SK-N-SH (cell line): ENCODE results near the gene CAPN11. TPM values are rescaled to one million over a fixed set of nuclear protein-coding genes. Genes with fewer than 3 reads are reported as not detected.

Experiments
- CTCF ChIA-PET: fragments of 300-600, 350-600 bp; formaldehyde crosslinking; extraction: SDS; loops from one replicate; lab custom pipeline; 2021; lab: Yijun Ruan, JAX
- POLR2A ChIA-PET: fragments of 350-600 bp; sonication (Branson Sonifier 250); formaldehyde crosslinking; extraction: SDS; loops from one replicate; lab custom pipeline; 2020; ENCODE audit warnings: antibody characterized with exemption, inconsistent platforms; lab: Yijun Ruan, JAX
- DNase-seq: peaks from one replicate; pipeline ENCODE4 v3.0.0; 2012
- H2AFZ ChIP-seq: fragments of 200-600 bp; sonication (generic); 2 replicates; pipeline ENCODE4 v1.8.1; 2016; ENCODE audit warnings: antibody characterized with exemption, mild to moderate bottlenecking, low read depth
- H3F3A ChIP-seq: fragments of 200-600 bp; sonication (generic); replicated peaks from 2 replicates; pipeline ENCODE3; 2016; ENCODE audit warnings: antibody characterized with exemption, mild to moderate bottlenecking; ENCODE audit not compliant: insufficient read depth
- H3K27ac ChIP-seq, 2 experiments: fragments of 200-500 bp in 1 of 2; fragments of 200-600 bp in 1 of 2; sonication (Bioruptor generic) in 1 of 2; sonication (generic), shearing (Covaris generic) in 1 of 2; 2 replicates each; pipeline versions ENCODE4 v1.5.1 to v1.6.1; 2014 to 2016; ENCODE audit warnings: low read depth in 2 of 2, inconsistent platforms in 1 of 2, low read length in 1 of 2, mild to moderate bottlenecking in 1 of 2, mixed read lengths in 1 of 2
- H3K27me3 ChIP-seq: fragments of 200-600 bp; sonication (generic), shearing (Covaris generic); 2 replicates; pipeline ENCODE4 v1.6.1; 2016; ENCODE audit warnings: mixed run types; ENCODE audit not compliant: insufficient read depth
- H3K36me3 ChIP-seq, 2 experiments: fragments of 200-500 bp in 1 of 2; fragments of 200-600 bp in 1 of 2; sonication (Bioruptor generic) in 1 of 2; sonication (generic) in 1 of 2; replicated peaks in 1 of 2; 2 replicates each; pipeline versions ENCODE3 to v1.5.1; 2014 to 2016; ENCODE audit warnings: low read length in 1 of 2, mild to moderate bottlenecking in 1 of 2; ENCODE audit not compliant: insufficient read depth in 2 of 2, control insufficient read depth in 1 of 2
- H3K4me1 ChIP-seq, 2 experiments: fragments of 200-500 bp in 1 of 2; fragments of 200-600 bp in 1 of 2; sonication (Bioruptor generic) in 1 of 2; sonication (generic), shearing (Covaris generic) in 1 of 2; 2 replicates each; pipeline versions ENCODE4 v1.5.1 to v1.6.1; 2014 to 2016; ENCODE audit warnings: low read depth in 1 of 2, low read length in 1 of 2, mixed run types in 1 of 2; ENCODE audit not compliant: insufficient read depth in 2 of 2, control insufficient read depth in 1 of 2
- H3K4me2 ChIP-seq: fragments of 200-600 bp; sonication (generic), shearing (Covaris generic); 2 replicates; pipeline ENCODE4 v1.6.1; 2017; ENCODE audit warnings: mixed run types
- H3K4me3 ChIP-seq, 2 experiments: fragments of 200-500 bp in 1 of 2; fragments of 200-600 bp in 1 of 2; sonication (Bioruptor generic) in 1 of 2; sonication (generic), shearing (Covaris generic) in 1 of 2; 2 replicates each; pipeline versions ENCODE4 v1.5.1 to v1.8.1; 2014 to 2016; ENCODE audit warnings: low read depth in 2 of 2, inconsistent platforms in 1 of 2, low read length in 1 of 2, mild to moderate bottlenecking in 1 of 2, mixed read lengths in 1 of 2, moderate library complexity in 1 of 2
- H3K79me2 ChIP-seq: fragments of 200-600 bp; sonication (generic); 2 replicates; pipeline ENCODE4 v1.8.1; 2017; ENCODE audit warnings: mild to moderate bottlenecking; ENCODE audit not compliant: insufficient read depth
- H3K9ac ChIP-seq: fragments of 200-600 bp; sonication (generic); 2 replicates; pipeline ENCODE4 v1.6.1; 2017; ENCODE audit warnings: mixed run types
- H3K9me2 ChIP-seq: fragments of 200-600 bp; sonication (generic); 2 replicates; pipeline ENCODE4 v1.6.1; 2017; ENCODE audit warnings: mixed run types
- H3K9me3 ChIP-seq: fragments of 200-600 bp; sonication (generic); 2 replicates; pipeline ENCODE4 v1.6.1; 2017; ENCODE audit warnings: mixed run types, mild to moderate bottlenecking, moderate library complexity
- H4K20me1 ChIP-seq: fragments of 200-600 bp; sonication (generic); 2 replicates; pipeline ENCODE4 v1.6.1; 2017; ENCODE audit warnings: mild to moderate bottlenecking, mixed run types; ENCODE audit not compliant: insufficient read depth
- ELF1 ChIP-seq: IDR thresholded peaks from 2 replicates; pipeline ENCODE4 v1.4.0; 2012
- EP300 ChIP-seq, 2 experiments: IDR thresholded peaks; 2 replicates each; pipeline versions ENCODE4 v1.4.0 to v1.6.1; 2012; ENCODE audit warnings: borderline replicate concordance in 1 of 2, low read depth in 1 of 2, low read length in 1 of 2
- EZH2phosphoT487 ChIP-seq: fragments of 200-600 bp; sonication (generic); IDR thresholded peaks from 2 replicates; pipeline ENCODE4 v1.6.1; 2017; ENCODE audit warnings: low read depth, mixed run types, mild to moderate bottlenecking, antibody characterized with exemption, moderate library complexity, borderline replicate concordance
- FOXJ3 ChIP-seq: sonication (generic); formaldehyde crosslinking; IDR thresholded peaks from 2 replicates; pipeline ENCODE4 v1.5.1; 2020; ENCODE audit warnings: mild to moderate bottlenecking, missing genetic modification reagents
- FOXM1 ChIP-seq: IDR thresholded peaks from 2 replicates; pipeline ENCODE4 v1.4.0; 2012; ENCODE audit warnings: low read depth, mild to moderate bottlenecking
- GATA2 ChIP-seq: sonication (generic); formaldehyde crosslinking; IDR thresholded peaks from 2 replicates; pipeline ENCODE4 v1.5.0; 2020; ENCODE audit warnings: mild to moderate bottlenecking, missing genetic modification reagents
- IRF3 ChIP-seq: fragments of 150-350 bp; IDR thresholded peaks from 2 replicates; pipeline ENCODE4 v1.6.1; 2016; ENCODE audit warnings: mild to moderate bottlenecking, low read depth, low read length
- MAX ChIP-seq: IDR thresholded peaks from 2 replicates; pipeline ENCODE4 v1.4.0; 2012; ENCODE audit warnings: low read depth
- SMC3 ChIP-seq: IDR thresholded peaks from 2 replicates; pipeline ENCODE4 v1.6.1; 2012; ENCODE audit warnings: low read depth, low read length, improper control_type of control experiment
- TEAD4 ChIP-seq: IDR thresholded peaks from 2 replicates; pipeline ENCODE4 v1.4.0; 2012; ENCODE audit warnings: mild to moderate bottlenecking, borderline replicate concordance; ENCODE audit not compliant: insufficient read depth
- USF2 ChIP-seq: fragments of 150-350 bp; IDR thresholded peaks from 2 replicates; pipeline ENCODE4 v1.6.1; 2017; ENCODE audit warnings: antibody characterized with exemption, low read length, low read depth, borderline replicate concordance
- YY1 ChIP-seq: IDR thresholded peaks from 2 replicates; pipeline ENCODE4 v1.4.0; 2012; ENCODE audit warnings: low read depth, mild to moderate bottlenecking
- ZBTB33 ChIP-seq: IDR thresholded peaks from 2 replicates; pipeline ENCODE4 v1.4.0; 2012; ENCODE audit warnings: low read depth, borderline replicate concordance
- WGBS: methylation state at CpG from one replicate; pipeline ENCODE4 v1.1.6; 2017; ENCODE audit warnings: low lambda C conversion rate; 5-methylcytosine and 5-hydroxymethylcytosine counted together
- polyA plus RNA-seq, 3 experiments: library from polyadenylated mRNA; depleted of rRNA; stranded (reverse); fragments of >200 nt; gene quantifications; 2 replicates each; pipeline ENCODE4 v1.2.3, GENCODE V29; 2012

CAPN11 gene
- polyA plus RNA-seq, 1 of the 3 experiments (the other 2 are of a cell fraction): not detected

- Histone ChIP-seq H3K9me3 (no peaks in the 10 kb centered on the region), H2AFZ (no peak overlapping the region), H3K79me2 (no peaks in the 10 kb centered on the region), H3K9me2 (no peaks in the 10 kb centered on the region), H3K27ac (no peak overlapping the region)
- 96% methylated on average over 9 of the region's 12 CpGs for WGBS
- TF ChIP-seq EP300 (IDR thresholded peaks at IDR 0.05; ENCODE audit: borderline replicate concordance in 1 of 2, low read depth in 1 of 2, low read length in 1 of 2) (no peak), ELF1 (no peak), IRF3 (no peak), MAX (no peak), USF2 (no peak), SMC3 (no peak), TEAD4 (no peak), ZBTB33 (no peak), EZH2phosphoT487 (no peak), YY1 (no peak), FOXJ3 (no peak), GATA2 (CRISPR knock-in tag) (no peak), FOXM1 (no peak)
- TF ChIP-seq, all 33 proteins: peak for 0
- Histone ChIP-seq H3K4me1 (peaks cover 0 to 3% of the 10 kb centered on the region in 2 experiments; a peak in 1 of 4 replicates), H3K36me3 (peaks cover 0 to 7% of the 10 kb centered on the region in 2 experiments), H4K20me1 (no peaks in the 10 kb centered on the region), H3F3A (no peaks in the 10 kb centered on the region), H3K27me3 (no peaks in the 10 kb centered on the region), H3K4me3 (no peak overlapping the region), H3K4me2 (no peak overlapping the region), H3K9ac (no peak overlapping the region)
- DNase-seq: no peak
- ChIA-PET POLR2A (no interaction called here), CTCF (interaction anchor here (0.9 to 11.0 kb wide), 10 partner anchors 13 to 184 kb away, joined by 3 to 158 read pairs (median 4); no protein-coding TSS in a partner anchor)
Observed at GRCh38 chr6:44154067-44154466, 4.6 kb upstream of the CAPN11 start.
